ENCODE results near the gene CLUH.

- TF ChIP-seq CTCF (optimal IDR thresholded peaks at IDR 0.05 in 1 of 3, IDR thresholded peaks at IDR 0.05 in 1 of 3, conservative IDR thresholded peaks at IDR 0.05 in 1 of 3; ENCODE audit: extremely low read depth in 1 of 3, insufficient read depth in 2 of 3, low read length in 3 of 3): no peak
- no peak for TF ChIP-seq EZH2 (IDR thresholded peaks at IDR 0.05; ENCODE audit: low read length)
Measured at GRCh38 chr17:2716649-2717048, 5.1 kb upstream of the CLUH start.

All from keratinocyte (primary cell).